H4 (cell line): ENCODE results near the gene PI3. TPM values are rescaled to one million over a fixed set of nuclear protein-coding genes. Genes with fewer than 3 reads are reported as not detected.

Experiments
- DNase-seq: peaks from one replicate; pipeline ENCODE4 v3.0.0-alpha.2; 2015; ENCODE audit warnings: low spot score
- total RNA-seq: library from RNA; depleted of rRNA; stranded (reverse); fragments of >200 nt; shearing (Covaris generic); gene quantifications from 2 replicates; pipeline ENCODE4 v1.2.3, GENCODE V29; 2014; rRNA removed

PI3 gene
- total RNA-seq, 1 experiment from 2014 or later = not detected

GRCh38 chr20:45187693-45188092 is 13.0 kb downstream of the PI3 start:
- no peak for DNase-seq

- DNase-seq = no peak
These were observed 14.4 kb downstream of the PI3 start for GRCh38 chr20:45189067-45189609.

GRCh38 chr20:45189861-45190260 is 15.2 kb downstream of the PI3 start:
- no peak for DNase-seq

GRCh38 chr20:45191926-45192325 is 17.2 kb downstream of the PI3 start:
- DNase-seq = no peak

GRCh38 chr20:45193331-45193730 is 18.6 kb downstream of the PI3 start:
- no peak for DNase-seq

- no peak for DNase-seq
These were observed 32.0 kb downstream of the PI3 start, which contains the start of gene SEMG1 for GRCh38 chr20:45206725-45207124. Gene SEMG1, plus strand, starts transcription at chr20:45207033. Its CDS starts 21 bp downstream, at chr20:45207054.

- no peak for DNase-seq
These were observed 35.2 kb downstream of the PI3 start for GRCh38 chr20:45209924-45210323.

- no peak for DNase-seq
These were observed 37.1 kb downstream of the PI3 start for GRCh38 chr20:45211569-45212474.

GRCh38 chr20:45212836-45213235 is 38.1 kb downstream of the PI3 start:
- no peak for DNase-seq

- DNase-seq = no peak
These were observed 43.4 kb downstream of the PI3 start for GRCh38 chr20:45218124-45218523.

GRCh38 chr20:45218636-45219035 is 43.9 kb downstream of the PI3 start:
- DNase-seq = no peak

- DNase-seq = no peak
These were observed 46.4 kb downstream of the PI3 start, which contains the start of gene SEMG2 for GRCh38 chr20:45221076-45221475. Gene SEMG2, plus strand, starts transcription at chr20:45221373. Its CDS starts 17 bp downstream, at chr20:45221390.

- no peak for DNase-seq
These were observed 48.4 kb downstream of the PI3 start for GRCh38 chr20:45223136-45223535.

Other genes with a start within 250 kb of the PI3 start
- gene TOMM34, start 214.5 kb upstream of the PI3 start, total RNA-seq = 39.7 and 41.5 TPM in 2 replicates
- gene STK4, start 208.4 kb upstream of the PI3 start, total RNA-seq = 12.8 and 14.3 TPM in 2 replicates
- gene KCNS1, start 73.8 kb upstream of the PI3 start, total RNA-seq = not detected in 2 replicates
- gene WFDC5, start 59.7 kb upstream of the PI3 start, total RNA-seq = not detected in 2 replicates
- gene WFDC12, start 50.4 kb upstream of the PI3 start, total RNA-seq = not detected in 2 replicates
- gene SEMG1, start 32.1 kb downstream of the PI3 start, total RNA-seq = not detected in 2 replicates
- not detected in 2 replicates for gene SEMG2, start 46.5 kb downstream of the PI3 start, total RNA-seq
- gene SLPI, start 79.7 kb downstream of the PI3 start, total RNA-seq = 79.8 and 84.9 TPM in 2 replicates
- gene RBPJL, start 131.9 kb downstream of the PI3 start, total RNA-seq = not detected in 2 replicates
- gene MATN4, start 133.4 kb downstream of the PI3 start, total RNA-seq = not detected in 2 replicates
- 88.3 and 88.4 TPM in 2 replicates for gene SDC4, start 173.5 kb downstream of the PI3 start, total RNA-seq
- 15.4 and 20.8 TPM in 2 replicates for gene SYS1, start 188.3 kb downstream of the PI3 start, total RNA-seq
- not detected in 2 replicates for gene TP53TG5, start 203.4 kb downstream of the PI3 start, total RNA-seq
- 2.7 and 3.8 TPM in 2 replicates for gene DBNDD2, start 233.4 kb downstream of the PI3 start, total RNA-seq
- gene PIGT, start 241.2 kb downstream of the PI3 start, total RNA-seq = 83.5 and 118 TPM in 2 replicates